HepG2 (cell line): ENCODE results near the gene CDH13. TPM values are rescaled to one million over a fixed set of nuclear protein-coding genes. Genes with fewer than 3 reads are reported as not detected.

ENCODE experiments used
- FOXK2 ChIP-seq: fragments of 450-650 bp; IDR thresholded peaks from 2 replicates; pipeline ENCODE4 v1.6.1; 2016
- ISL2 ChIP-seq: sonication (generic); formaldehyde crosslinking; IDR thresholded peaks from 2 replicates; pipeline ENCODE4 v1.5.0; 2020; ENCODE audit warnings: missing genetic modification reagents
- JUND ChIP-seq: sonication (generic); formaldehyde crosslinking; IDR thresholded peaks from 2 replicates; pipeline ENCODE4 v1.8.0; 2022; ENCODE audit warnings: mild to moderate bottlenecking, missing genetic modification reagents
- PHF8 ChIP-seq: sonication (generic); formaldehyde crosslinking; IDR thresholded peaks from 2 replicates; pipeline ENCODE4 v1.5.0; 2020; ENCODE audit warnings: missing genetic modification reagents
- RBM39 ChIP-seq: fragments of 200-400 bp; formaldehyde crosslinking; IDR thresholded peaks from one replicate; pipeline ENCODE4 v1.6.1; 2018; ENCODE audit warnings: antibody characterized with exemption, mild to moderate bottlenecking, low read depth, low read length; ENCODE audit not compliant: poor library complexity, severe bottlenecking
- ZBTB1 ChIP-seq: sonication (generic); formaldehyde crosslinking; IDR thresholded peaks from 2 replicates; pipeline ENCODE4 v1.4.0; 2020; ENCODE audit warnings: missing genetic modification reagents, borderline replicate concordance
- ZFP82 ChIP-seq: sonication (generic); formaldehyde crosslinking; IDR thresholded peaks from 2 replicates; pipeline ENCODE4 v1.5.1; 2020; ENCODE audit warnings: mild to moderate bottlenecking, missing genetic modification reagents, borderline replicate concordance
- ZNF441 ChIP-seq: sonication (generic); formaldehyde crosslinking; IDR thresholded peaks from 2 replicates; pipeline ENCODE4 v1.7.0; 2021; ENCODE audit warnings: missing genetic modification reagents, borderline replicate concordance
- polyA plus RNA-seq, 8 experiments: library from polyadenylated mRNA; depleted of rRNA in 3 of 8; stranded (reverse) in 7 of 8; unstranded in 1 of 8; fragments of >200 nt; fragmentation: Illumina TruSeq in 4 of 8; extraction: Trizol in 4 of 8; gene quantifications; 2 replicates each; pipeline versions ENCODE4 v1.2.1 to v1.2.3, GENCODE V29; 2011 to 2016; ENCODE audit warnings: low read depth in 4 of 8, missing spikeins in 1 of 8, mixed read lengths in 1 of 8; ENCODE audit not compliant: insufficient read depth in 1 of 8
- total RNA-seq, 5 experiments: library from RNA; depleted of rRNA; stranded (reverse); fragments of >200 nt; fragmentation: Illumina TruSeq; extraction: Trizol; gene quantifications; 2 replicates each; pipeline ENCODE4 v1.2.3, GENCODE V29; 2016; ENCODE audit warnings: low read depth in 1 of 5
- TF ChIP-seq, protein P1 (sequence below), 2 experiments: fragments of 450-650 bp in 1 of 2; sonication (generic) in 1 of 2; formaldehyde crosslinking in 1 of 2; IDR thresholded peaks; 2 replicates each; pipeline versions ENCODE4 v1.6.1 to v1.8.0; 2016 to 2022; ENCODE audit warnings: antibody characterized with exemption in 1 of 2, mild to moderate bottlenecking in 1 of 2, missing genetic modification reagents in 1 of 2
- TF ChIP-seq, protein P2 (sequence below): IDR thresholded peaks from 2 replicates; pipeline ENCODE4 v1.6.1; 2016; ENCODE audit warnings: control low read depth
- TF ChIP-seq, protein P3 (sequence below): IDR thresholded peaks from 2 replicates; pipeline ENCODE4 v1.6.1; 2012; ENCODE audit warnings: low read depth, low read length, improper control_type of control experiment
- TF ChIP-seq, protein P4 (sequence below): sonication (generic); formaldehyde crosslinking; IDR thresholded peaks from 2 replicates; pipeline ENCODE4 v1.4.0; 2020; ENCODE audit warnings: missing genetic modification reagents, borderline replicate concordance
- TF ChIP-seq, protein P5 (sequence below): sonication (generic); formaldehyde crosslinking; IDR thresholded peaks from 2 replicates; pipeline ENCODE4 v1.4.0; 2020; ENCODE audit warnings: missing genetic modification reagents

Gene CDH13
- total and polyA plus RNA-seq, 2 of the 13 experiments (the other 11 are each of a cell fraction or from before 2014, with no cell fraction given), result not detected

DNA sequence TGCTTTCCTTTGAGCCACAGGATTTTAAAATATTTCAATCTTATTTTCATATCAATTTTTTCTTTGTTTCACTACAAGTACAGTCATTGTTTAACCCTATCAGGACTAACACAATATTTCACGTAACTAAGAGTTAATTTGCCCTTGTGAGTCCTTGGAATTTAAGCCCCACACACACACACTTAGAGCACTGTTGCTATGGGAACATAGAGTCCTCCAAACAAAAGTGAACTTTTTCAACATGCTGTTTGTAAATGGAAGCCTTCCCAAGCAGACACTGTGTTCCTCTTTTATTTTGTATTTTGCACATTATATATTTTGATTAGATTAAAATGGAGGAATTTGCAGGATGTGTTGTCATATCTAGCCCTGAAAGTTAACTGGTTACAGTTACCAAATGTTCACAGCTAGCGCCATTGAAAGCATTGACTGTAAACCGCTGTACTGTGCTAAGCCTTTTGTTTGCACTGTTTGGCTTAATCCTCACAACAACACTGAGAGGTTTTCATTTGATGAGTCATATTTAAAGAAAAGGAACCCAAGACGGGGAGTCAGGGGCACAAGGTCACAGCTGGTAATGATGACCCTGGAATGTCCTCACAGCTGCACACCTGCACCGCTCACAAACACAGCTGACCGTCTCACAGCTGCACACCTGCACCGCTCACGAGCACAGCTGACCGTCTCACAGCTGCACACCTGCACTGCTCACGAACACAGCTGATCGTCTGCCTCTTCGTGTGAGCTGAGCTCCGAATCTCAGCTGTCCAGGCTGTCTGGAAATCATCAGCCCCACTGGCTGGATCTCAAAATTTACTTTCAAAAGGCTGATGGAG lies 1187.3 kb downstream of the CDH13 start (continued):
- TF ChIP-seq, protein P1, sequence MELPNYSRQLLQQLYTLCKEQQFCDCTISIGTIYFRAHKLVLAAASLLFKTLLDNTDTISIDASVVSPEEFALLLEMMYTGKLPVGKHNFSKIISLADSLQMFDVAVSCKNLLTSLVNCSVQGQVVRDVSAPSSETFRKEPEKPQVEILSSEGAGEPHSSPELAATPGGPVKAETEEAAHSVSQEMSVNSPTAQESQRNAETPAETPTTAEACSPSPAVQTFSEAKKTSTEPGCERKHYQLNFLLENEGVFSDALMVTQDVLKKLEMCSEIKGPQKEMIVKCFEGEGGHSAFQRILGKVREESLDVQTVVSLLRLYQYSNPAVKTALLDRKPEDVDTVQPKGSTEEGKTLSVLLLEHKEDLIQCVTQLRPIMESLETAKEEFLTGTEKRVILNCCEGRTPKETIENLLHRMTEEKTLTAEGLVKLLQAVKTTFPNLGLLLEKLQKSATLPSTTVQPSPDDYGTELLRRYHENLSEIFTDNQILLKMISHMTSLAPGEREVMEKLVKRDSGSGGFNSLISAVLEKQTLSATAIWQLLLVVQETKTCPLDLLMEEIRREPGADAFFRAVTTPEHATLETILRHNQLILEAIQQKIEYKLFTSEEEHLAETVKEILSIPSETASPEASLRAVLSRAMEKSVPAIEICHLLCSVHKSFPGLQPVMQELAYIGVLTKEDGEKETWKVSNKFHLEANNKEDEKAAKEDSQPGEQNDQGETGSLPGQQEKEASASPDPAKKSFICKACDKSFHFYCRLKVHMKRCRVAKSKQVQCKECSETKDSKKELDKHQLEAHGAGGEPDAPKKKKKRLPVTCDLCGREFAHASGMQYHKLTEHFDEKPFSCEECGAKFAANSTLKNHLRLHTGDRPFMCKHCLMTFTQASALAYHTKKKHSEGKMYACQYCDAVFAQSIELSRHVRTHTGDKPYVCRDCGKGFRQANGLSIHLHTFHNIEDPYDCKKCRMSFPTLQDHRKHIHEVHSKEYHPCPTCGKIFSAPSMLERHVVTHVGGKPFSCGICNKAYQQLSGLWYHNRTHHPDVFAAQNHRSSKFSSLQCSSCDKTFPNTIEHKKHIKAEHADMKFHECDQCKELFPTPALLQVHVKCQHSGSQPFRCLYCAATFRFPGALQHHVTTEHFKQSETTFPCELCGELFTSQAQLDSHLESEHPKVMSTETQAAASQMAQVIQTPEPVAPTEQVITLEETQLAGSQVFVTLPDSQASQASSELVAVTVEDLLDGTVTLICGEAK (IDR thresholded peaks at IDR 0.05), result no peak
- TF ChIP-seq, protein P1 (CRISPR knock-in tag; IDR thresholded peaks at IDR 0.05), result no peak
- TF ChIP-seq, protein P2, sequence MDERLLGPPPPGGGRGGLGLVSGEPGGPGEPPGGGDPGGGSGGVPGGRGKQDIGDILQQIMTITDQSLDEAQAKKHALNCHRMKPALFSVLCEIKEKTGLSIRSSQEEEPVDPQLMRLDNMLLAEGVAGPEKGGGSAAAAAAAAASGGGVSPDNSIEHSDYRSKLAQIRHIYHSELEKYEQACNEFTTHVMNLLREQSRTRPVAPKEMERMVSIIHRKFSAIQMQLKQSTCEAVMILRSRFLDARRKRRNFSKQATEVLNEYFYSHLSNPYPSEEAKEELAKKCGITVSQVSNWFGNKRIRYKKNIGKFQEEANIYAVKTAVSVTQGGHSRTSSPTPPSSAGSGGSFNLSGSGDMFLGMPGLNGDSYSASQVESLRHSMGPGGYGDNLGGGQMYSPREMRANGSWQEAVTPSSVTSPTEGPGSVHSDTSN, result no peak
- TF ChIP-seq FOXK2 (no peak), ZBTB1 (CRISPR knock-in tag) (no peak), ZNF441 (CRISPR knock-in tag) (no peak), RBM39 (no peak), JUND (CRISPR knock-in tag) (peak; percentile 94), PHF8 (CRISPR knock-in tag) (peak; percentile 35; the same call in 1 of the 2 replicates), ISL2 (CRISPR knock-in tag) (peak; percentile 46; the same call in 1 of the 2 replicates), ZFP82 (no peak)
- TF ChIP-seq, protein P3, sequence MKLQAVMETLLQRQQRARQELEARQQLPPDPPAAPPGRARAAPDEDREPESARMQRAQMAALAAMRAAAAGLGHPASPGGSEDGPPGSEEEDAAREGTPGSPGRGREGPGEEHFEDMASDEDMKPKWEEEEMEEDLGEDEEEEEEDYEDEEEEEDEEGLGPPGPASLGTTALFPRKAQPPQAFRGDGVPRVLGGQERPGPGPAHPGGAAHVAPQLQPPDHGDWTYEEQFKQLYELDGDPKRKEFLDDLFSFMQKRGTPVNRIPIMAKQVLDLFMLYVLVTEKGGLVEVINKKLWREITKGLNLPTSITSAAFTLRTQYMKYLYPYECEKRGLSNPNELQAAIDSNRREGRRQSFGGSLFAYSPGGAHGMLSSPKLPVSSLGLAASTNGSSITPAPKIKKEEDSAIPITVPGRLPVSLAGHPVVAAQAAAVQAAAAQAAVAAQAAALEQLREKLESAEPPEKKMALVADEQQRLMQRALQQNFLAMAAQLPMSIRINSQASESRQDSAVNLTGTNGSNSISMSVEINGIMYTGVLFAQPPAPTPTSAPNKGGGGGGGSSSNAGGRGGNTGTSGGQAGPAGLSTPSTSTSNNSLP, result 0 out of 2 replicates have a peak, but pooled peaks have one; percentile 15
- TF ChIP-seq, protein P4, sequence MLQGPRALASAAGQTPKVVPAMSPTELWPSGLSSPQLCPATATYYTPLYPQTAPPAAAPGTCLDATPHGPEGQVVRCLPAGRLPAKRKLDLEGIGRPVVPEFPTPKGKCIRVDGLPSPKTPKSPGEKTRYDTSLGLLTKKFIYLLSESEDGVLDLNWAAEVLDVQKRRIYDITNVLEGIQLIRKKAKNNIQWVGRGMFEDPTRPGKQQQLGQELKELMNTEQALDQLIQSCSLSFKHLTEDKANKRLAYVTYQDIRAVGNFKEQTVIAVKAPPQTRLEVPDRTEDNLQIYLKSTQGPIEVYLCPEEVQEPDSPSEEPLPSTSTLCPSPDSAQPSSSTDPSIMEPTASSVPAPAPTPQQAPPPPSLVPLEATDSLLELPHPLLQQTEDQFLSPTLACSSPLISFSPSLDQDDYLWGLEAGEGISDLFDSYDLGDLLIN (CRISPR knock-in tag), result no peak
- TF ChIP-seq, protein P5, sequence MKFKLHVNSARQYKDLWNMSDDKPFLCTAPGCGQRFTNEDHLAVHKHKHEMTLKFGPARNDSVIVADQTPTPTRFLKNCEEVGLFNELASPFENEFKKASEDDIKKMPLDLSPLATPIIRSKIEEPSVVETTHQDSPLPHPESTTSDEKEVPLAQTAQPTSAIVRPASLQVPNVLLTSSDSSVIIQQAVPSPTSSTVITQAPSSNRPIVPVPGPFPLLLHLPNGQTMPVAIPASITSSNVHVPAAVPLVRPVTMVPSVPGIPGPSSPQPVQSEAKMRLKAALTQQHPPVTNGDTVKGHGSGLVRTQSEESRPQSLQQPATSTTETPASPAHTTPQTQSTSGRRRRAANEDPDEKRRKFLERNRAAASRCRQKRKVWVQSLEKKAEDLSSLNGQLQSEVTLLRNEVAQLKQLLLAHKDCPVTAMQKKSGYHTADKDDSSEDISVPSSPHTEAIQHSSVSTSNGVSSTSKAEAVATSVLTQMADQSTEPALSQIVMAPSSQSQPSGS (CRISPR knock-in tag), result no peak
